ENCODE measurements around the gene BCAP31. TPM values are rescaled to one million over a fixed set of nuclear protein-coding genes. Genes with fewer than 3 reads are reported as not detected.
"Not testable (repeated sequence)": the region's sequence is repeated elsewhere in the genome, so short reads cannot be mapped to it uniquely, and the experiment has no call there.

The BCAP31 gene
- total RNA-seq, 1 experiment from 2014 or later: 522 TPM

GRCh38 chrX:153696538-153696937 is 27.6 kb downstream of the BCAP31 start:
- H3K4me3 ChIP-seq; BruUV-seq (replicated peaks); H3K4me1 ChIP-seq (replicated peaks; ENCODE audit: insufficient read depth); H3K9me2 ChIP-seq (ENCODE audit: insufficient read depth); H2AFZ ChIP-seq; H3K36me3 ChIP-seq (ENCODE audit: low read depth); H3K27ac ChIP-seq; CTCF ChIA-PET; H3F3A ChIP-seq (ENCODE audit: insufficient read depth, low read depth); H4K20me1 ChIP-seq (ENCODE audit: insufficient read depth); DNase-seq; POLR2A ChIA-PET (ENCODE audit: unreplicated experiment); H3K27me3 ChIP-seq (ENCODE audit: insufficient read depth, low read depth); intact Hi-C loops (cut with micrococcal nuclease; ENCODE audit: unreplicated experiment); H3K9me3 ChIP-seq (ENCODE audit: insufficient read depth, low read depth); H3K4me2 ChIP-seq; H3K79me2 ChIP-seq (ENCODE audit: low read depth): not testable (repeated sequence)

GRCh38 chrX:153696100-153696499 is 28.1 kb downstream of the BCAP31 start:
- intact Hi-C loops (cut with micrococcal nuclease; ENCODE audit: unreplicated experiment): no loop called here
- Histone ChIP-seq H3K4me1 (replicated peaks; ENCODE audit: insufficient read depth) (no peaks in the 10 kb centered on the region), H3K4me3 (no peak overlapping the region), H3F3A (ENCODE audit: insufficient read depth, low read depth) (no peaks in the 10 kb centered on the region), H3K4me2 (no peak overlapping the region), H3K36me3 (ENCODE audit: low read depth) (no peaks in the 10 kb centered on the region), H3K9me2 (ENCODE audit: insufficient read depth) (no peaks in the 10 kb centered on the region), H3K9me3 (ENCODE audit: insufficient read depth, low read depth) (no peaks in the 10 kb centered on the region), H3K27me3 (ENCODE audit: insufficient read depth, low read depth) (no peaks in the 10 kb centered on the region), H3K27ac (no peak overlapping the region), H2AFZ (no peak overlapping the region), H4K20me1 (ENCODE audit: insufficient read depth) (no peaks in the 10 kb centered on the region), H3K79me2 (ENCODE audit: low read depth) (no peaks in the 10 kb centered on the region)
- BruUV-seq (replicated peaks): no TSS peak
- CTCF ChIA-PET: no interaction called here
- TF ChIP-seq, protein P1, sequence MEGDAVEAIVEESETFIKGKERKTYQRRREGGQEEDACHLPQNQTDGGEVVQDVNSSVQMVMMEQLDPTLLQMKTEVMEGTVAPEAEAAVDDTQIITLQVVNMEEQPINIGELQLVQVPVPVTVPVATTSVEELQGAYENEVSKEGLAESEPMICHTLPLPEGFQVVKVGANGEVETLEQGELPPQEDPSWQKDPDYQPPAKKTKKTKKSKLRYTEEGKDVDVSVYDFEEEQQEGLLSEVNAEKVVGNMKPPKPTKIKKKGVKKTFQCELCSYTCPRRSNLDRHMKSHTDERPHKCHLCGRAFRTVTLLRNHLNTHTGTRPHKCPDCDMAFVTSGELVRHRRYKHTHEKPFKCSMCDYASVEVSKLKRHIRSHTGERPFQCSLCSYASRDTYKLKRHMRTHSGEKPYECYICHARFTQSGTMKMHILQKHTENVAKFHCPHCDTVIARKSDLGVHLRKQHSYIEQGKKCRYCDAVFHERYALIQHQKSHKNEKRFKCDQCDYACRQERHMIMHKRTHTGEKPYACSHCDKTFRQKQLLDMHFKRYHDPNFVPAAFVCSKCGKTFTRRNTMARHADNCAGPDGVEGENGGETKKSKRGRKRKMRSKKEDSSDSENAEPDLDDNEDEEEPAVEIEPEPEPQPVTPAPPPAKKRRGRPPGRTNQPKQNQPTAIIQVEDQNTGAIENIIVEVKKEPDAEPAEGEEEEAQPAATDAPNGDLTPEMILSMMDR (conservative IDR thresholded peaks at IDR 0.05): no peak
- TF ChIP-seq EZH2 (IDR thresholded peaks at IDR 0.05; ENCODE audit: low read depth): no peak
- POLR2A ChIA-PET (ENCODE audit: unreplicated experiment): no interaction called here
- no peak for DNase-seq

DNA sequence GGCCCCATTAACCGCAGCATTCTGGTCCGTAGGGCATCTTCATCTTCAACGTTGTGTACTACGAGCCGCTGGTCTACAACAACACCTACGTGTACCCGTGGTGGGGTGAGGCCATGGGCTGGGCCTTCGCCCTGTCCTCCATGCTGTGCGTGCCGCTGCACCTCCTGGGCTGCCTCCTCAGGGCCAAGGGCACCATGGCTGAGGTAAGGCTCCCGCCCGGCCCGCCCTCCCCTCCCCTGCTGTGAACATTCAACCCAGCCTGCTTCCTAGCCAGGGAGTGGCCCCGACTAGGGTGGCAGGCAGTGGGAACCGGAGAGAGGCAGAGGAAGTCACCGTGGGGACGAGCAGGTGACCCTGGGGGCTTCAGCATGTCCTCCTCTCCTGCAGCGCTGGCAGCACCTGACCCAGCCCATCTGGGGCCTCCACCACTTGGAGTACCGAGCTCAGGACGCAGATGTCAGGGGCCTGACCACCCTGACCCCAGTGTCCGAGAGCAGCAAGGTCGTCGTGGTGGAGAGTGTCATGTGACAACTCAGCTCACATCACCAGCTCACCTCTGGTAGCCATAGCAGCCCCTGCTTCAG is 29.4 kb downstream of the BCAP31 start:
- TF ChIP-seq, protein P1 (conservative IDR thresholded peaks at IDR 0.05): no peak
- no peak for TF ChIP-seq EZH2 (IDR thresholded peaks at IDR 0.05; ENCODE audit: low read depth)
- H3F3A ChIP-seq (ENCODE audit: insufficient read depth, low read depth): no peaks in the 10 kb centered on the region
- no peaks in the 10 kb centered on the region for H3K27me3 ChIP-seq (ENCODE audit: insufficient read depth, low read depth)
- no peak overlapping the region for H3K27ac ChIP-seq
- no TSS peak for BruUV-seq (replicated peaks)
- CTCF ChIA-PET: no interaction called here
- H3K9me3 ChIP-seq (ENCODE audit: insufficient read depth, low read depth): no peaks in the 10 kb centered on the region
- no peak overlapping the region for H3K4me3 ChIP-seq
- no peaks in the 10 kb centered on the region for H3K9me2 ChIP-seq (ENCODE audit: insufficient read depth)
- H2AFZ ChIP-seq: no peak overlapping the region
- DNase-seq: no peak
- H3K4me1 ChIP-seq (replicated peaks; ENCODE audit: insufficient read depth): no peaks in the 10 kb centered on the region
- intact Hi-C loops (cut with micrococcal nuclease; ENCODE audit: unreplicated experiment): no loop called here
- H3K36me3 ChIP-seq (ENCODE audit: low read depth): no peaks in the 10 kb centered on the region
- POLR2A ChIA-PET (ENCODE audit: unreplicated experiment): no interaction called here
- no peaks in the 10 kb centered on the region for H4K20me1 ChIP-seq (ENCODE audit: insufficient read depth)
- no peaks in the 10 kb centered on the region for H3K79me2 ChIP-seq (ENCODE audit: low read depth)
- no peak overlapping the region for H3K4me2 ChIP-seq

DNA sequence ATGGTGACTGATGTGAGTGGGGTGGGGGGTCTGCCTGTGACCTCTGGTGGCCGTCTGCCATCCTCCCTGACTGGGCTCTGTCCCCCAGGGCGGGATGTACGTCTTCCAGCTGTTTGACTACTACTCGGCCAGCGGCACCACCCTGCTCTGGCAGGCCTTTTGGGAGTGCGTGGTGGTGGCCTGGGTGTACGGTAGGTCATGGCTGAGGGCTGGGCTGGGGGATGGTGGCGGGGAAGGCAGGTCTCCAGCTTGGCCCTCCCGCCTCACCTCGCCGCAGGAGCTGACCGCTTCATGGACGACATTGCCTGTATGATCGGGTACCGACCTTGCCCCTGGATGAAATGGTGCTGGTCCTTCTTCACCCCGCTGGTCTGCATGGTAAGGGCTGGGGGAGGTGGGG is 29.9 kb downstream of the BCAP31 start:
- H4K20me1 ChIP-seq (ENCODE audit: insufficient read depth); DNase-seq; H3K27ac ChIP-seq; H3K4me3 ChIP-seq; CTCF ChIA-PET; H3K27me3 ChIP-seq (ENCODE audit: insufficient read depth, low read depth); POLR2A ChIA-PET (ENCODE audit: unreplicated experiment); H3K79me2 ChIP-seq (ENCODE audit: low read depth); H3K9me3 ChIP-seq (ENCODE audit: insufficient read depth, low read depth); H3K36me3 ChIP-seq (ENCODE audit: low read depth); BruUV-seq (replicated peaks); H3K4me1 ChIP-seq (replicated peaks; ENCODE audit: insufficient read depth); H2AFZ ChIP-seq; intact Hi-C loops (cut with micrococcal nuclease; ENCODE audit: unreplicated experiment); H3K4me2 ChIP-seq; H3F3A ChIP-seq (ENCODE audit: insufficient read depth, low read depth); H3K9me2 ChIP-seq (ENCODE audit: insufficient read depth): not testable (repeated sequence)
